ENCODE results near the gene ASIC2.

ASIC2 gene

DNA sequence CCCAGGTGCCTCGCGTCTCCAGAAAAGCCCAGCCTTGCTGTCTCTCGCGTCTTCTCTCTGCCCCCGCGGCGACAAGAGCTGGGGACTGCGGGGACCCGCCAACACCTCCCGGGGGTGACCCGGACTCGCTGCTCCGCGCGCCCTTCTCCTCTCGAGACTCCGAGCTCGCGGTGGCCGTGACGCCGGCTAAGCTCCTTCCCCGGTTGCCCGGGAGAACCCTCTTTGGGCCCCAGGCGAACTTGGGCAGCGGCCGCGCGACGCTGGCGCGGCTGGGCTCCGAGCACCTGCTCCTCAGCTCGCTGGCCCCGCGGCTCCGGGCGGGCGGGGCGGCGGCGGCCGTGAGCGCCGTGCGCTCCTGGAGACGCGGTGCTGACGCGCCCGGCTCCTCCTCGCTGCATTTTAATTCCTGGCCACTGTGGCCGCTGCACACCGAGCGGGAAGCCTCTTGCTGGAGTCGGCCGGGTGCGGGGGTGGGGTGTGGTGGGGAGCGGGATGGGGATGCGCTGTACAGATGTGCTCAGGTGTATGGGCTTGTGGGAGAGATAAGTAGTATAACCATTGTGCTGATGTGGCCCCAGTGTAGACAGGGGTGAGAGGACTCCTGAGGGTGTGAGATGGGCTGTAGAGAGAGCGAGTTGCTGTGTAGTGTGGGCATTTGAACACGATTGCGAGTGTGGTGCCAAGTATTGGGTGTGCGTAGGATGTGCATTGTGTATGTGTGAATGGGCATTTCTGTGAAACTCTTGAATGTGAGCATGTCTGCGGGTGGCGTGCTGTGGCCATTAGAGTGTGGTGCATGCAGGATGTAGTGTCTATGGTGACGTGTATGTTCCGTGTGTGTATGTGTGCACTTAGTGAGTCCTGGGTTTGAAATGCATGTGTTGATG is at the start of gene ASIC2:
Gene ASIC2 (minus strand): TSS at position 315 of the 887 bp plus-strand sequence.
- no peak for DNase-seq

DNA sequence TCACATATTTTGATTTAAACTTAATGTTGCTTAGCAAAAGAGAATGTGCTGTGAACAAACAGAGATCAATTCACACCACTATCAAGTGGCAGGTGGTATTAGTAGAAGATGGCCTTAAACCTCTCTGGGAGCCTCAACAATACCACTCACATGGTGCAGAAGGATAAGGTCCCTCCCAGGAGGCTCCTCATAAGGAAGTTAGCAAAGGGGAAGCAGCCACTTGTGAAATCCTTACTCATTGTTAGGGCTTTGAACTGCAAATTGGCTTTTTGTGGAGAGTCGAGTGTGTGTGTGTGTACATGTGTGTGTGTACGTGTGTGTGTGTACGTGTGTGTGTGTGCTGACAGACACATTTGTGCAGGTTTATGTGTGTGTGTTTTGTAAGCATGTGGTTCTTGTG is 48.9 kb upstream of the ASIC2 start:
- DNase-seq, result no peak

DNA sequence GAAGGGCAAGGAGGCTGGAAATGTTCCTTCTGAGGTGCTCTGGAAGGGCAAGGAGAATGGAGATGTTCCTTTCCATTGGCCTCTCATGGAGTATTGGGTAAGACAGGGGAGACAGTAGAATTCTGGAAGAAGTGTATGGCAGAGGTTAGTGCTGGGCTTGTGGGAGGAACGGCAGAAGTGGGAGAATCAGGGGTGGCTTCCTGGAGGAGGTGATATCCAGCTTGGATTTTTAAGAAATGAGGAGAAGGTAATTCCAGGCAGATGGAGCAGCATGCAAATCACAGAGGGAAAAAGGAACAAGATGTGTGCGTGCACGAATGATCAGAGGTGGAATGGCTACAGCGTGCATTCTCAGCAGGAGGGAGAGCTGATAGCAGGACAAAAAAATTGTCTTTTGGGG is 45.1 kb upstream of the ASIC2 start:
- no peak for DNase-seq

DNA sequence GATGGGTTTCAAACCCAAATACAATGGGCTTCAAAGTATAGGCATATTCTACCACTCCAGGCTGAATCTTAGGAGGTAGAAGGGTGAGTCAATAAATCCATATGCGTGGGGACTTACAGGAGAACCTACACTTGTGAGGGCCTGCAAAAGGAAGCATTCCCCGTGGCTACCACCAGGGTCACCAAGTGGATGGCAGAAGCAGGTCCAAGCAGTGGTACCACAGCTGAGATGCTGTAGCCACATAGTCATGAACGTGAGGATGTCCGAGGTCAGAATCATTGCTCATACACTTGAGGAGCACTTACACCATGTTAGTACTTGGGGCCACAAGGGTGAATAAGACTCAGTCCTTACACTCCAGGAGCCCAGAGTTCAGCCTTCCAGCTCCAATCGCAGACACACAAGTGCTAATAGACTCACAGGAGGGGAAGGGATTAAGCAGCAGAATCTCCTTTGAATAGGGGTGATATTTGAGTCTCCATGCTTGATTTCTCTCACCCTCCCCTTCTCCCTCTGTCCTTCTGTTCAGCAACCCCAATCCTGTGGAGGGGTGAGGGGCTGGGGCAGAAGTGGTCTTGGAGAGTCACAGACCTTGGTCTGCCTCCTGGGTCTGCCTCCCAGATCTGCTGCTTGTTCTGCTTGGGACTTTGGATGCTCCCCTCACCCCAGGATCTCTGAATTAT is 42.5 kb upstream of the ASIC2 start:
- DNase-seq, result no peak

DNA sequence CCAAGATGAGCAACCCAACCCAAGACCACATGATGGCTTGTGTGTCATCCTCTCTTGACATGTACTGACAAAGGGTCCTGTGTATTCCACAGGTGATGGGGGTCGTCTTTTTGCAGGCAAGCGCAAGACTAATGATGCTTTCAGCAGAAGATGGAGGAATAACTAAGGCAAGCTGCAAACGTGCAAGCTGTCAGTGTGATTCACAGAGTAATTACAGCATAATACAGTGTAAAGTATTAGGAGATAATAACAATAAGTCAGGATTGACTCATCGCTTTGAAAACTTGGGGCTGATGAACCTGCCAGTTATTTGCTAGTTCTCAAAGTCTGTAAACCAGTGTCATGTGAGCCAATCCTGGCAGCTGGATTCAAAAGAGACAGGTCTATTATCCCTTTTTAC is 41.6 kb upstream of the ASIC2 start:
- no peak for DNase-seq

DNA sequence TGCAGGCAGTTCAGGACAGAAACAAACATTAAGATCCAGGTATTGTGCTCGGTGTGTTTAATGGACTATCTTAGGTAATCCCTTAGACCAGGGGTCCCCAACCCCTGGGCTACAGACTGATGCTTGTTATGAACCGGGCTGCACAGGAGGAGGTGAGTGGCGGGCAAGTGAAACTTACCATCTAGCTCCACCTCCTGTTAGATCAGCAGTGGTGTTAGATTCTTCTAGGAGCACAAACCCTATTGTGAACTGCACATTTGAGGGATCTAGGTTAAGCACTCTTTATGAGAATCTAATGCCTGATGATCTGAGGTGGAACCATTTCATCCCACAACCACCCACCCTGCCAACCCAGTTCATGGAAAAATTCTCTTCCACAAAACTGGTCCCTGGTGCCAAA is 37.8 kb upstream of the ASIC2 start:
- DNase-seq, result no peak

DNA sequence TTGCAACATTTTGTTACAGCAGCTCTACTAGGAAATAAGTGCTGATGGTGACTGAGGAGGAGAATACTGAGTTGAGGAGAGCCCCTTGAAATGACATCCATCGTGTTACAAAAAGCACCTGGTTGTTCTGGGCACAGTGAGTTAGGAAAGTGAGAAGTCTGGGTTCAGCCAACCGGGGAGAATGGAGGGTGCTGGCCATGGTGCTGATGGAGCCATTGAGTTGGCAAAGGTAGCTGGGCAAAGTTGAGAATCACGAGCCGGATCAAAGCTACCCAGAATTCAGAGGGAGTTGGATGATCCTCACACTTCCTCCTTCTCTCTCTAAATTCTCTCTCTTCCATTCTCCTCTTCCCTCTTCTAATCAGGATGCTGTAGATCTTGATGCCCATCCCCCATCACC is 35.0 kb upstream of the ASIC2 start:
- DNase-seq, result no peak

DNA sequence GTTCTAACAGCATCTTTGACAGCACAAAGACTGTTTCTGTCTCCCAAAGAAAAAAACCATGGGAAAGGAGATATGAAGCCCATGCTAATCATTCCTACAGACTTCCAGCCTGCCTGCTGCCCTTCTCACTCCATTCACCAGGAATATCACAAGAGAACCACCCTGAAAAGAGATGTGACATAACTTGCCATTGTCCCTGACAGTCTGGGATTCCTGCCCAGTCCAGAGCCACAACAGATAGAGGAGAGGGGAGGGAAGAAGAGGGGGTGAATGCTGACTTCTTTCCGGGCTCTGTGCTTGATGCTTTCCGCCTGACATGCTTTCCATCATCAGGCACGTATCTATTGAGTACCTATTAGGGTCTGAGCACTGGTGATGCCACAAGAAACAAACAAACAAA is 31.6 kb upstream of the ASIC2 start:
- no peak for DNase-seq

DNA sequence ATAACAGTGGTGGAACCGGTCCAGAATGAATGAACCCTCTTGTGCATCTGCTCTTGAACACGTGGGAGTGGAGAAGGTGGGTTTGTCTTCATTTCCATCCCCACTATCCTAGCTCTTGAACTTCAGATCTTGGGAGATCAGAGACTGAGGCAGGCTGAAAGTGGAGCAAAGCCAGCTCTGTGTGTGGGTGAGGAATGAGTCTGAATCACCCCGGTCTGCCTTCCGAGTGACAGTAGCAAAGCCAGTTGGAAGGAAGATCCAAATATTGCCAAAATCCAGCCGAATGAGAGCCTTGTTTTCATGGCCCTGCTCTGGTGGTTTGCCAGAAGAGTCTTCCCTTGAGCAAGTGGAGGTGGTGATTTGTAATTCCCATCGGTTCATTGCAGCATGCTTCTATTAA is 29.0 kb upstream of the ASIC2 start:
- DNase-seq, result no peak

DNA sequence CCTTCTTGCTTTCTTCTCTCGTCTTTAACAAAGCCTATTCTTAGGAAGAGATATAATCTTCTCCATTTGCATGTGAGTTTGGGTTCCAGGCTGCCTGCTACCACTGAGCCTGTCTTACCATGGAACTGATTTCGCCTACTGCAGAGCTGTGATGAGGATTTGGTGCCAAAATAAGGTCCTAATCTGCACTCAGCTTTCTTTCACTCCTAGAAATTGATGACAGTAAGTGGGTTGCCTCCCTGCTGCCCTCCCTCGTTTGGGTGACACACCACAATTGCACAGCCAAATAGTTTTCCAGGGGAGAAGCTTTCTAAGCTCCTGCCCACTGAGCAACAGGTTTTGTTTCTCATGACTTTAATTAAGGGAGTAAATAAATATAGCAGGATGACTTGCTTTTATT is 25.1 kb upstream of the ASIC2 start:
- no peak for DNase-seq

DNA sequence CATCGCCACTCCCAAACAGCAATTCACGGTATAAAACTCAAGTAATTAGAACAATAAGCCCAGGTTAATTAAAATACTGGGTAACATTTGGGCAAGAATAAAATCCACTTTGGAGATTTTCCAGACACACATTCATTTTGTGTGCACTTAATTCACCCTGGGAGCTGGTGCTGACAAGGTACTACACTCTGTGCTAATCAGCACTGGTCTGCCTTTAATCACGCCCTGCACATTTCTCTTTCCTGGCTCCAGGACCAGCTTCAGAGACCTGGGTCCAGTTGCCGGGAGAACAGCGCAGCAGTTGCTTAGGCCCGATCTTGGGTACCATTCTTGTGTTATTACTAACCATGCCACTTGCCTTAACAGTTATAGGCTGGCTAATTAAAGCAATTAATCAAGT is 23.7 kb upstream of the ASIC2 start:
- no peak for DNase-seq

DNA sequence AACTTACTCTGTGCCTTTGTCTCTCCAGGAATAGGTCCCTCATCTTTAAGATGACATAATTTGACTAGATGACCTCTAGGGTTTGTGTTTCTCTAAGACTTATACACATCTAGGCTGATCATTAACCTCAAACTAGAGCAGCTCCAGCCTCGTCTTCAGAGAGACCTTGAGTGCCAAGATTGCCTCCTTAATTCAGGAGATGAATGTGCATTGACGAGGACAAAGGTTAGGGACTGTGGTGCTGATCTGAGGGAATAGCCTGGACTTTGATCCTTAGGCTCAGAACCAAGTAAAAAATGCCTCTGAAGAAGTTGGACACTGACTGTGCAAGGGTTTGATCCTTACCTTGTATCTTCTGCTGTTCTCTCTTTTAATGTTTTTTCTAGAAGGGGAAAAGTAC is 17.2 kb upstream of the ASIC2 start:
- no peak for DNase-seq

DNA sequence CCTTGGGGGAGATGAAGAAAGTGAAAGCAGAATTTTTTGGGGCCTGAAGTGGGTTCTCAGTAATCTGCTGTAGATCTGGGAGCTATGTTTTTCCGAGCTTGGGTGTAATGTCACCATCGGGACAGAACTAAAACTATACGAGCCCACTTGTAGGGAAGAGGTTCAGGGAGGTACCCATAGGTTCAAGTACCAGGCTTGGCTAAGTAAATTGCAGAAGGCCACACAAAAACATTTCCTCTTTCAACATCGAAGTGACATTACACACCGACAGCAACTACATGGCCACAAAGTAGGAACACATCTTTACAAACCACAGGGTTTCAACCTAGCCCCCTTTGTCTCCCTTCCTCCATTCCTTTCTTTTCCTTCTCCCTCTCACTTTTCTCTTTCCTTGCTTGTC is 10.2 kb upstream of the ASIC2 start:
- no peak for DNase-seq

DNA sequence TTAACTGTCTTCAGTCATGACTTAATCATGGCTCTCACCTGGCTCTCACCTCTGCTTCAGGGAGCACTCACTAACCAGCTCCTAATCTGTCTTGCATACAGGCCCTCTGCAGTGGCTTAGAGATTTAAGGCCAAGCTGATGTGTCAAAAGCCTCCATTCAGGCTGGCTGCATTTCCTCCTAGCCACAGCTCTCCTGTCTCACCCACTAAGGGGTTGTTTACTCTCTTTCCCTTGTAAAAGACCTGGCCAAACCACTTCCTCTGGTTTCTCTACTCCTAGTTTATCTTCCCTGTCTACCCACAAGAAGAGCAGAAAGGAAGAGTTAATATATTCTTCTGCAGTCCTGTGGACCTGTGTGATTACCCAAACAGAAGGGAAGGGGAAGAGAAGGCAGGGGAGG is 9.3 kb upstream of the ASIC2 start:
- DNase-seq, result no peak

DNA sequence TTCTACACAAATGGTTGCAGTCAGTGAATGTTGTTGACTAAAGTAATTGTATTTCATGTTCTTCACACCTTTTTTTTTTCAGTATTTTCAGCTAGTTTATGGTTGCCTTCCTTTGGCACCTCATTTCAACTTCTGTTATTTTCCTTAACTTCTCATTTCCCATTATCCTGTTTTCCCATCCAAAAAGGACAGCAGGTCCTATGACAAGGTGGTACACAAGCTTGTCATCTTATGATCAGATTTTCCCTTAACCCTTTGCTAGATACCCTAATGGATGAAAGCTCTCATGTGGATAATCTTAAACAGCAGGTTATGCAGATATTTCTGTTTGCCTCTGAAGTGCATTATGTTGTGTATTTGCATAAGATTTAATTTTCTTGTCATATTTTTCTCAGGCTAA is 7.1 kb upstream of the ASIC2 start:
- no peak for DNase-seq

DNA sequence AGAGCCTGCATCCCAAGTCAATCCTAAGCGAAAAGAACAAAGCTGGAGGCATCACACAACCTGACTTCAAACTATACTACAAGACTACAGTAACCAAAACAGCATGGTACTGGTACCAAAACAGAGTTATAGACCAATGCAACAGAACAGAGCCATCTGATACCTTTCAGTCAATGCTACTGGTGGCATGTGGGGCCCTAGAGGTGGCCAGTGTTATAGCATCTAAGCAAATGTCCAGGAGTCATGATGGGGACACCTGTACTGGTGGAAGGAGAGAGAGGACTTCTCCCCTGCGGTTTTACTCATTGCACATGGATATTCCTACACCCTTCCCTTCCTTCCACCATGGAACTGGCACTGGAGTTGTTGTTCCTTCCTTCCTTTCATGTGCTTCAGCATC is 6.0 kb upstream of the ASIC2 start:
- DNase-seq, result no peak

DNA sequence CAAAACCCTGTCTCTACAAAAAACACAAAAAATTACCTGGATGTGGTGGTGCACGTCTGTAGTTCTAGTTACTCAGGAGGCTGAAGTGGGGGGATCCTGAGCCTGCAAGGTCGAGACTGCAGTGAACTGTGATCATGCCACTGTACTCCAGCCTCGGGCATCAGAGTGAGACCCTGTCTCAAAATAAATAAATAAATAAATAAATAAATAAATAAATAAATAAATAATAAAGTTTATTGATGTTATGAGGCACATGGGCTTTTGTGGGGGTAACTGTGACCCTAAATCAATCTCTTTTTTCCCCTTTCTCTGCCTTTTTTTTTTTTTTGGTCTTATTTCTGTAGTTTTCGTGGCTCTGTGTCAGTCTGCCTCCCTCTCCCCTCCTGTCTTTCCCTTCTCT is 4.5 kb upstream of the ASIC2 start:
- DNase-seq, result no peak

DNA sequence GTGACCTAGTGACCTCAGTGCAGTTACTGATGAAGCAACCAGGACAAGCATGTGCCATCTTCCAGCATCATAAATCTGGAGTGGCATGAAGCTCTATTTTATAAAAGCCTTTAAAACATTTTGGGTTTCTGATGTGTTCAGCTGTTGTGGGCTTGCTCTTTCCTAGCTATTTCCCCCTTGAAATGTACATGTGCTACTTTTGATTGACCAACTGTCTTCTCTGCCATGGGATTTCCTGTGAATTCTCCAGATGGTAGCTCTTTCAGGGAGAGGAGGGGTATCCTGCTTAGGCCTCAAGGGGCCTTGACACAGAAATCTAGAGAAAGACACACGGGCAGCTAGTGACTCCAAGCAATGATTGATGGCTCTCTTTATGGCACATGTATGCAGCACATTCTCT is 1.9 kb upstream of the ASIC2 start:
- DNase-seq, result no peak

DNA sequence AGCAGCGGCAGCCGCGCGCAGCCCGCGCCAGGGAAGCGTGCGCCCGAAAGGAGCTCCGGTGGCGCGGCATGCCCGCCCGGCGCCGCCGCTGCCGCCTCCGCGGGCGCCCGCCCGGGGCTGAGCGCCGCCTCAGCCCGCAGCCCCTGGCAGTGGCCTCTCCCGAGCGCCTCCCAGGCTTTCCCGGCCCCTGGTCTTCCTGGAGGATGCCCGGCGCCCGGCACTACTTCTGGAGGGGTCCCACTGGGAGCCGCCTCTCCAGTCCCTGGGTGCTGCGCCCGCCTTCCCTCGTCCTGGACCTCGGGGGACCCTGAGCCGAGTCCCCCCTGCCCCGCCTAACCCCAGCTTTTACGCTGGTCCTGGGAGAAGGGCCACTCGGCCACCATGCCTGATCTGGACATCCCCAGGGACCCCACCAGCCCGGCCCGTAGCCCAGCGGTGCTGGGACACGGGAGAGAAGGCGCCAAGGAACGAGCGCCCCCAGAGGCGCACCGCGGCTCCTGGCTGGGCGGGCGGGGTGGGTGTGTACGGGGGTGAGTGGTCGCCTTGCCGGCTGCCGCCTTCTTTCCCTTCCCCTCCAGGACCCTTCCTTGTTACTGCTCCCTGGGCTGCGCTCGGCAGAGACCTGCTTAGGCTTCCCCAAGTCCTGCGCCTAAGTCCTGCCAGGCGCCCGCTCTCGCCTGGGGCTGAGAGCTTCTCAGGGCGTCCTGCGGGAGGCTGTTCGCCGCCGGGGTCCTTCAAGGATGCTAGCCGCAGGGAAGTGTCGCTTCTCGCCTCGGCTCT is 704 bp downstream of the ASIC2 start:
- no peak for DNase-seq

DNA sequence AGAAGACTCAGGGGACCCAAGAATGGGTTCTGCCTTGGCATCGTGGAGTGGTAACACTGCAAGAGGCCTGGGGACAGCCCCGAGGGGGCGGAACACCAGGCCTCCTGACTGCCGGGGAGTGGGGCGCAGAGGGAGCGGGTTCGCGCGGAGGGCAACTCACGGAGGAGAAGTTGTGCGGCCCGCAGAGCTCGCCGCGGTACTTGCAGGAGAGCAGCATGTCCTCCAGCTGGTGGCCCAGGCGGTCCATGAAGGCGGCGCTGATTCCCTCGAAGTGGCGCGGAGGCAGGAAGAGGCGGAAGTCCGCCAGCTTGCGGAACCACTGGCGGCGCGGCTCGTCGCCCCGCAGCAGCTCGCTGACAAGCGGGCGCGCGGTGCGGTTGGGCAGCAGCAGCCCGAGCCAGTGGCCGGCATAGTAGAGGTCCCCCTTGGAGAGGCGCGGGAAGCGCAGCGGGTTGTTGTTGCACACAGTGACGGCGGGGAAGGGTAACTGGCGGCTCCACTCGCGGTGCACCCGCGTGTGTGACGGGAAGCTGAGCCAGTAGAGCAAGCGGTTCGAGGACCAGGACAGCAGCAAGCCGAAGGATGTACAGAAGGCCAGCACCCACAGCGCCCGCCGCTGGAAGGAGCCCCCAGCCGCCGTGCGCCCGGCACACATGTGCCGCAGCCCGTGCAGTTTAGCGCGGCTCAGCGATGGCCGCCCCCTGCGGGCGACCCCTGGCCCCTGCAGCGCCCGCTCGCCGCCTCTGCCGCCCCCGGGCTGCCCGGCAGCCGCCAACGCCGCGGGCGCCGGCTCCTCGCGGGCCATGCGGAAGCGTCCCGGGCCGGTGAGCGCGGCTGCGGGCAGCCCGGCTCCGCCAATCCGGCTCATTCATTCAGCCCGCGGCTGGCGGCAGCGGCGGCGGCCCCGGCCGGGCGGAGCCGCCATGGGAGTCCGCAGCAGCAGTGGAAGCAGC is 1.6 kb downstream of the ASIC2 start:
- DNase-seq, result no peak

DNA sequence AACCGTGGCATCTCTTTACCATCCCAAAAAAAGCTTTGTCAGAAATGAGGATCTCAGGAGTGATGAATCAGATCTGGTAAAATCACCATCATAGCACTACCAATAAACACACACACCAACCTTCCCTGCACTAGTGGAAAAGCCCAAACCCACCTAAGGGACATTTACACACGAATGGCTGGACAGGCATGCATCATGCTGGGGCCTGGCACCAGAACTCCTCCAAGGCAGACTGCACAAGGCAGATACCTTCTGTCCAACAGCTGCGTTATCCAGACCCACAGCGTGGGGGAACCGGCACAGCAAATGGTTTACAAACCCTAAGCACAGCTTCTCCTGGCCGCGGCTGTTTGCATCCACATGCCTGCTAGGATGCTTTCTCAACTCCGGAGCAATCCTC is 2.8 kb downstream of the ASIC2 start:
- no peak for DNase-seq

DNA sequence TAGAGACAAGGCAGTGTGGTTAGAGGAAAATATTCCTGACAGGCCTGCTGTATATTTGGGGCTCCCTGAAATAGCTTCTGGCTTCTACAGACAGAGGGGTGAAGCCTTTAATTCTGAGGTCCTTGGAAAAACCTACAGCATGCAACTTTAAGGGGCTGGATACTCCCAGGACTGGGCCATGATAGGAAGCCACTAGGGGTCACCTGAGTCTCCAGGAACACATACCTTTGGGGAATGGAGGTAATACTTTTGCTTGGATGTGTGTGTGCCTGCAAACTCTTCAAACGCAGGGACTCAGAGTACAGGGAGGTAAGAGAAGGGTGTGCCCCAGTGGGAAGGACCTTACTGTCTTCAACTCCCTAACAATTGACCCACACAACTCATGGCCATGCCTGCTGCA is 4.1 kb downstream of the ASIC2 start:
- no peak for DNase-seq

Measured in stimulated activated CD4-positive, alpha-beta T cell treated with anti-CD3 and anti-CD28 coated beads, Interleukin-4, amount 100 ng/mL, for 1 hour (primary cell).